Measurements from ENCODE around the gene ARHGEF1. TPM values are rescaled to one million over a fixed set of nuclear protein-coding genes. Genes with fewer than 3 reads are reported as not detected.
"Not testable (repeated sequence)": the region's sequence is repeated elsewhere in the genome, so short reads cannot be mapped to it uniquely, and the experiment has no call there.

The ARHGEF1 gene
- total RNA-seq, 1 donor from 2014 or later: 10.2 TPM

DNA sequence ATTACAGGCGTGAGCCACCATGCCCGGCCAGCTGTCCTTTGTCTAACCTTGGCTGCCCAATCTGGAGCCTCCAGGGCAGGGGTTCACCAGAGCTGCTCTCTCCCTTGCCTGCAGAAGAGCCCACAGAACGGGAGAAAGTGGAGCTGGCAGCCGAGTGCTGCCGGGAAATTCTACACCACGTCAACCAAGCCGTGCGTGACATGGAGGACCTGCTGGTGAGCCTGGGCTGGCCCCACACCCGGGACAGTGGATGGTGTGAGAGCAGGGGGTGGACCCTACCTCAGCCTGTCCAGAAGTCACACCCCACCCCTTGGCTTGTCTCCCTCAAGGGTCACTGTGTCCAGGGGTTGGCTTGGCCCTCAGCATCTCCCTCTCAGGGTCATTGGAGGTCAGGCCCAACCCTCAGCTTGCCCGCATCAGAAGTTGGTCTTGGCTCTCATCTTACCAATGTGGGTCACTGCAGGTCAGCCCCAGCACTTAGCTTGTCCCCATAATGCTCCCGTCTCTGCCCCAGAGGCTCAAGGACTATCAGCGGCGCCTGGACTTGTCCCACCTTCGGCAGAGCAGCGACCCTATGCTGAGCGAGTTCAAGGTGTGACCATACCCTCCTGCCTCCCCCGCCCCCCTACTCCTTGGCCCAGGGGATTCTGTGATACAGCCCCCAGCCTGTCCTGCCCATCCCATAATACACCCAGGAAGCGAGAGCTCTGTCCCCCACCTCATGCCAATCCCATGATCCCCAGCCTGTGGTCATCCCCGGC, 20.4 kb downstream of the ARHGEF1 start:
- FAIRE-seq (no peak), DNase-seq (ENCODE audit: low spot score in 2 of 2) (no peak)

DNA sequence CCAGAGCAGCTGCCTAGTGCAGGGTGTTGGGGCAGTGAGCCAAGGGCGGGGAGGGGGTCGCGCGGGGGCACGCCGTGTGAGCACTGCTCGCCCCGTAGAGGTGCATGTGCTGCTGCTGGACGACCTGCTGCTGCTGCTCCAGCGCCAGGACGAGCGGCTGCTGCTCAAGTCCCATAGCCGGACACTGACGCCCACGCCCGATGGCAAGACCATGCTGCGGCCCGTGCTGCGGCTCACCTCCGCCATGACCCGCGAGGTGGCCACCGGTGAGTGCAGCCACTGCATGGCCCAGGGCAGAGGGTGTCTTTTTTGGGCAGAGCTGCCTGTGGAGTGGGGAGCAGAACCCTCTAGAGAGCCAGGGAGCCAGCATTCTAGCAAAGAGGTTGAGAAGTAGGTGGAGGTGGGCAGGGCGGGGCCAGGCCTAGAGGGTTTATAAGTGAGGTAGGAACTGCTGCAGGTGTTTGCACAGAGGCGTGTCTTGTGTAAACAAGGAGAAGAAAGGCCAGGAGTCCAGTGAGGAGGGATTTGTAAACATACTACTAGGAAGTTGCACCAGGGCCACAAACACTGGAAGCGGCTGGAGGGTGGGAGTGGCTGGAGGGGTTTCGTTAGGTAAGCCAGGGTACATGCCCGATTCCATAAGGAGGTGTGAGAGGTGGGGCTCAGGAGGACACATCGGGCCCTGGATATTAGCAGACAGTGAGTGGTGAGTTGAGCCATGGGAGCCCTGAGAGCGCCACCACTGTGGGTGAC, 21.3 kb downstream of the ARHGEF1 start:
- FAIRE-seq: no peak
- DNase-seq (ENCODE audit: low spot score in 2 of 2): no peak

DNA sequence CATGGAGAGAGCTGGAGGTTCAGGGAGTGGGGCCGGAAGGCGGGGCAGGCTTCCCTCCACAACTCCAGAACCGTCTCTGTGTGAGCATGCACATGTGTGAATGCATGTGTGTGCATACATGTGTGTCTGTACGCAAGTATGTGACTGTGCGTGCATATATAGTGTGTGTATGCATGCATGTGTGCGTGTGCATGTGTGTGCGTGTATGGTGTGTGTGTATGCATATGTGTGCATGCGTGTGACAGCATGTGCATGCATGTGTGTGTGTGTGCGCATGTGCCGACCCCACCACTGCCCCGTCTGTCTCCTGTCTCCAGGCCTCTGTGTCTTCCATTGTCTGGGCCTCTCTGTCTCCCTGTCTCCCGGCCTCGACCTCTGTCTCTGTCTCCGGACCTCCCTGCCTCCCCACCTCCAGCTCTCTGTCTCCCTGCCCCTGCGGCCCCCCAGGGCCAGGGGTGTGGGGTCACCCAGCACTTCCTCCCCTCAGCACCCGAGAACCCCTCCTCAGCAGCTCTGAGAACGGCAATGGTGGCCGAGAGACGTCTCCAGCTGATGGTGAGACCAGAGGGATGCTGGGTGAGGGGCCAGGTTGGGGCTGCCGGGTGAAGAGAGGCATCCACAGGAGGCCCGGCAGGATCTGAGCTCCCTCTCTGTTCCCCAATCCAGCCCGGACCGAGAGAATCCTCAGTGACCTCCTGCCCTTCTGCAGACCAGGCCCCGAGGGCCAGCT, 22.5 kb downstream of the ARHGEF1 start:
- DNase-seq (ENCODE audit: low spot score in 2 of 2) (no peak), FAIRE-seq (no peak)

DNA sequence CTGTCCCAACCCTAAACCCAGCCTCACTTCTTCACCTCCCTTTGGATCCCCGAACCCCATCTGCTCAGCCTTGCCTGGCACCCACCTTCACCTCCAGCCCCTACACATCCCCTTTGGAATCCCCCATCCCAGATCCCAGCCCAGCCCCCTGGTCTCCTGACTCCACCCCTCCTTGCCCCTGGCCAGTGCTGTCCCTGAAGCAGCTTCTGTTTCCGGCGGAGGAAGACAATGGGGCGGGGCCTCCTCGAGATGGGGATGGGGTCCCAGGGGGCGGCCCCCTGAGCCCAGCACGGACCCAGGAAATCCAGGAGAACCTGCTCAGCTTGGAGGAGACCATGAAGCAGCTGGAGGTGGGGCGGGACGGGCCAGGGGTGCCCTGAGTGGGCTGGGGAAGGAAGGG, 23.3 kb downstream of the ARHGEF1 start:
- no peak for FAIRE-seq
- DNase-seq (ENCODE audit: low spot score in 2 of 2): no peak

DNA sequence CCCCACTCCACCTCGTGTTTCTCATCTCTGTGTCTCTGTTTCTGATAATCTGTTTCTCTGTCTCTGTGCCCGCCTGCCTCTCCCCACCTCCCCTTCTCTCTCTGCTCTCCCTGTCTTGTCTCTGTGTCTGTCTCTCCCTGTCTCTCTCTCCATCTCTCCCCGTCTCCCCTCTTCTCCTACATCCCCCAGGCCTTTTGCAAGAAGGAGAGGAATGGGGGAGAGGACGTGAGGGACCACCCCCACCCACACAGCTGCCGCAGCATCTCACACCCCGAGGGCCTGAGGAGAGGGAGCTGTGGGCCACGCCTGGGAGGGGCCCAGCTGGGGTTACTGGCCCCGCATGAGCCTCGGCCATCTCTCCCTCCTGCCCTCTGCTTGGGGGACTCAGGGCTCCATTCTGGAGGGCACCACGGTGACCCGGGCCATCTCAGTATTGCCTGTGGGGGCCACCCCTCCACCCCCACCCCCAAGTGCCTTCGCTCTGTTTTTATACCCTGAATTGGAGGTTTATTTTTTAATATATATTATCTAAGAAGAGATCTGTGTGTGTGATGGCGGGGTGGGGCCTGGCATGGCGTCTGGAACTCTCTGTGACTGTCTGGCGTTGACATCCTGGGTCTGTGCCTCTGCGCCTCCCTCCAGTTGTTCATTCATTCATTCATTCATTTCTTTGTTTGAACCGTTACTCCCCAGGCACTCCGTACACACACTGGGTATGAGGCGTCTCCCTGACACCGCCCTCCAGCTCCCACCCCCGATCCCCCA, 24.1 kb downstream of the ARHGEF1 start:
- no peak for FAIRE-seq
- DNase-seq (ENCODE audit: low spot score in 2 of 2): no peak

DNA sequence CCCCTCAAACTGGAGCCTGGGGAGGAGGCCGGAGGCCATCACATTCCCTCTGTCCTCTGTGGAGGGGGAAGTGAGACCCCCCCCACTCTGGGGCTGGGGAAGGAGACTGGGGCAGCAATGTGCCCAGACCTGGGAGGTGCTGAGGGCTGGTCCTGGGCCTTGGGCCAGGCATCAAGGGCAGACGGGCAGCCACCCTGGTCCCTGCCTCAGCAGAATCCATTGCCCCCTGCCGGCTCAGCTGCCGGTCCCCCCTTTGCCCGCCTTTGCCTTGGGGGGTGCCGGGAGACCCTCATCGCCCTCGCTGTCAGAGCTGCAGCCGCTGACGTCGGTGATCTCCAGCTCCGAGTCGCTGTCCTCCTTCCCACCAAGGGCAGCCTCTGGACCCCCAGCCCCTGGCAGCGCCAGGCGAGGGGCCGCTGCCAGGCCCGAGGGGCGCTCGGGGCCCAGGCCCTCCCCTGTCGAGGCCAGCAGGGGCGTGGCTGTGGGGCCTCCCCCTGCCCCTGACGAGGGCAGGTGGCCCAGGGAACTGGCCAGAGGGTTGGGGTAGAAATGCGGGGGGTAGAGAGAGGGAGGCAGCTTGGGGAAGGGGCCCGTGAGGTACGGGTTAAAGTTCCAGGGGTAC, 25.1 kb downstream of the ARHGEF1 start:
- no peak for FAIRE-seq
- no peak for DNase-seq (ENCODE audit: low spot score in 2 of 2)

DNA sequence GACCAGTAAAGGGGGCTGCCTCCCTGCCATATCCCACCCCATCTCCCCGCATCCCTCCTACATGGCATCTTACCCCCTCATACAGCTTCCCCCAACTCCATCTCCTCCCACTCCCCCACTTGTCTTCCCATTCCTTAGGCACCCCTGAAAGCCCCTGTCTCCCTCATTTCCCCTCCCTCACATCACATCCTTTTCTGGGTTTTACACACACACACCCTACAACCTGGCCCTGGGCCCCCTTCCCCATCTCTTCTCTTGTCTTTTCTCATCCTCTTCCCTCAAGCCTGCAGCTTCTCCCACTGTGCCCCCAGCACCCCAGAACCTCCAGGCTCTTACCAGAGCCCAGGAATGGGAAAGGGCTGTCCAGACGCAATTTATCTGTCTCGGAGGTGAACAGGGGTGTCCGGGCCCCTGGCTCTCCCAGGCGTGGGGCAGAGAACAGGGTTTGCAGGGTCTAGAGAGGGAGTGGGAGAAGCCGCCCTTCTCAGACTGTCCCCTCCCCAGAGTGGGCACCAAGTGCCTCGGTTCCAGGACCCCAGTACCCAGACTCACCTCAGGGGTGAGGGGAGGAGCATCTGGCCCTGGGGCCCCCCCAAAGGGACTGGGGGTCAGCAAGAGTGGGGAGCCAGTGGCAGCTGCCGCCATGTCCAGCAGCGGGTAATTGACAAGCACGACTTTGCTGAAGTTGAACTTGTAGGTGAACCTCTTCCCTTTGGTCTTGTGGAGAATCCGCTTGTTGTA, 25.9 kb downstream of the ARHGEF1 start:
- no peak for FAIRE-seq
- no peak for DNase-seq (ENCODE audit: low spot score in 2 of 2)

DNA sequence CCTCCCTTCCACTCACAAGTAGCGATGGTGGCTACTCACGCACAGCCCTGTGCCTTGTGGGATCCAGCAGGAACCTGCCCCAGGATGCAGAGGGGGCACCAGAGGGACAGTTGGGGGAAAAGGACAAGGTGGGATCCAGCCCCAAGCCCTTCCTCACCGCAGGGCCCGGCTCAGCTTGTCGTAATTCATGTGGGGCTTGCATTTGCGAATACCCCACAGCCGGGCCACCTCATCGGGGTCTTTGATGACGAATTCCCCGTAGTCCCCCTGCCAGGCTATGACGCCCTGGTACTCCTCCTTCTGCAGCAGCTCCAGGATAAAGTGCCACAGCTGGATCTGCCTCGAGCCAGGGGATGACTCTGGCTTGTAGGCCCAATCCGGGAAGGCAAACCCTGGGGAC, 26.7 kb downstream of the ARHGEF1 start:
- FAIRE-seq (no peak), DNase-seq (ENCODE audit: low spot score in 2 of 2) (no peak)

DNA sequence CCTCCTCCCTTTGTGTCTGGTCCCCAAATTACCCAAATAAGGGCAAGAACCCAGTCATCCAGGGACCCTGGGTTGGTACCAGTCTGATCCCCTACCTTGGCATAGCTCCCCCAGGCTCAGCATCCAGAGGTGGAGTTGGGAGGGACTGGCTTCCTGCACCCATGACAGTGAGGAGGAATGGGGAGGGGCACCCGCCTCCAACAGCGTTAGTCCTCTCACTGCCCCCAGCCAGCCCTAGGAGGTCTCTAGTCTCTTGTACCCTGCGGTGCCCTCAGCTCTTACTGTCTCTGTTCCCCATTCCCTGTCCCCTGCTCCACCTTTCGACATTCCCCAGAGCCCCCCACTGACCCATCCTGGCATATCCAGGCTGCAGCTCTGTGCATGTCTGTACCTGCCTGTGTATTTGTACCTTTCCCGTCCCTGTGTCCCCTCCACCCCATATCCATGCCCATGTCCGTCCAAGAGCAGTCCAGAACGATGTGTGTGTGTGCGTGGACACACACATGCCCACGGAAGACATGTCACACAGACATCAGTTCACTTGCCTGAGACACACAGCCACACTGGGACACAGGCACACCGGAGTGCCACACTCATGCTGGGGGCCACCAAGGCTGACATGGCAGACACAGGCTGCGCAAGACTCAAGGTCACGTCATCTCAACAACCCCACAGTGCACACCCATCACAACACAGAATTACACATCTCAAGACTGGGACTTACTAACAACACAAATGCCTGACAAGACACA, 27.4 kb downstream of the ARHGEF1 start:
- DNase-seq (ENCODE audit: low spot score in 2 of 2): no peak
- FAIRE-seq: no peak

DNA sequence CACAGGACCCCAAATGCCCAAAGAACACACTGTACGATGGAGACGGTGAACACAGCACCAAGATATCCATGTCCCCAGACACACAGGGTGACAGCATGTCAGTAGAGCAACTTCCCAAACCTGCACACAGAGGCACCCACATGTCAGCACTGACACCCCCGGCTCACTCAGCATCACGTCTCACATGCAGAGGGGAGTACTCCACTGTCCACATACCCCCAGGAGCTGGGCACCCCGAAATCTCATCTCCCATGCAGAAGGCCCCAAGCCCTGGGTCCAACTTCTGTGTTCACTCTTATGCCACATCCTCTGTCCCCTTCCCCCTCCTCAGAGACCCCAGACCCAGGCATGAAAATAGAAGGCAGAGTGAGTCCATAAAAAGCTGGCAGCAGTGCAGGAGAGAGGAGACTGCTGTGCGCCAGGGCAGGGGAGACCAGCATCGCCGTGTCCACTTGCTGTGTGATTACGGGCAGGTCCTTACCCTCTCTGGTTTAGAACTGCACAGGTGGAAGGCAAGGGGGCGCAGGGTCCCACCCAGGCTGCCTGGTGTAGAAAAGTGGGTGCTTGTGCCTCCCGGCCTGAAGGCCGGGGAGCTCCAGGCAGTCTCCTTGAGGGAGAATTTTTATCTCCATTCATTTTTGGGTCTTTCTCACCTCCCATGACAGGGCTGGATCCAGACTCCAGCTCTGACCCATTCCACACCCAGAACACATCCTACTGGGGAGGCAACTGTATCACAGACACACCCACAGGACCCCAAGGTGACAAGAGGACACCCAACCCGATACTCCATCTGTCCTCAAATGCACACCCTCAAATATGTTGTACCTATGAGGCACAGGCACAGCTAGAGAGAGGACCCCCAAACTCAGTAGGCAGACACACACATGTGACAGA, 28.3 kb downstream of the ARHGEF1 start:
- FAIRE-seq: no peak
- no peak for DNase-seq (ENCODE audit: low spot score in 2 of 2)

DNA sequence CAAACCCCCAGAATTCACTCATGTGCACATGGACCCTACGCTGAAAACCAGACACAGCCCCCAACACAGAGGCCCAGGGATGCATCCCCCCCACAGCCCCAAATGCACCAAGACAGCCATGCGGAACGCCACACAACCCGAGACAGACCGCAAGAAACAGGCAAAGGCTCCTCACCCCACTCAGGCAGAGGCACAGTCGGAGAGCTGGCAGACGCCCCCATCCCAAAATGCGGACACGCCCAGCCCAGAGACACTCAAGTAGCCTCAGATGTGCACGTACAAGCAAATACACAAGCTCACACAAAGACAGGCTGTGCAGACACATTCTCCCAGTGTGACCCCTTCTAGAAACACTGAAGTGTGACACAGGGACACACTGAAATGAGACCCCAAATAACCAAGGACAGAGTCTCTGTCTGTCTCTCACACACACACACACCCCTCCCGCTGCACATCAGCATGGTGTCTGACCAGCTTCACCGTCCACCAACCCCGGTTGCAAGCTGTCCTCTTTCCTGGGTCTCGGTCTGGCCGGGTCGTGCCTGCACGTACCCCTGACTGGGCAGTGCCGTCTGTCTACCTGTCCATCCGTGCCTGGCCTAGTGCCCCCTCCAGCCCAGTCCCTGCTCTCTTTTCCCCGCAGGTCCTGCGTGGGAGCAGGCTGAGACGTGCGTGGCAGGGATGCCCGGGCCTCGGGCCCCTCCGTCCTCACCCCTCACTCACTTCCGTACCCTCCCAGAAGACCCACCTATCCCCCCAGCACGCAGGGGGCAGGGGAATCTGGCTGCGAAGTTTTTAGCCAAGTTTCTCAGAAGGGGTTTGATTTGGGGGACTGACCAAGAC, 29.1 kb downstream of the ARHGEF1 start:
- FAIRE-seq (no peak), DNase-seq (ENCODE audit: low spot score in 2 of 2) (no peak)

DNA sequence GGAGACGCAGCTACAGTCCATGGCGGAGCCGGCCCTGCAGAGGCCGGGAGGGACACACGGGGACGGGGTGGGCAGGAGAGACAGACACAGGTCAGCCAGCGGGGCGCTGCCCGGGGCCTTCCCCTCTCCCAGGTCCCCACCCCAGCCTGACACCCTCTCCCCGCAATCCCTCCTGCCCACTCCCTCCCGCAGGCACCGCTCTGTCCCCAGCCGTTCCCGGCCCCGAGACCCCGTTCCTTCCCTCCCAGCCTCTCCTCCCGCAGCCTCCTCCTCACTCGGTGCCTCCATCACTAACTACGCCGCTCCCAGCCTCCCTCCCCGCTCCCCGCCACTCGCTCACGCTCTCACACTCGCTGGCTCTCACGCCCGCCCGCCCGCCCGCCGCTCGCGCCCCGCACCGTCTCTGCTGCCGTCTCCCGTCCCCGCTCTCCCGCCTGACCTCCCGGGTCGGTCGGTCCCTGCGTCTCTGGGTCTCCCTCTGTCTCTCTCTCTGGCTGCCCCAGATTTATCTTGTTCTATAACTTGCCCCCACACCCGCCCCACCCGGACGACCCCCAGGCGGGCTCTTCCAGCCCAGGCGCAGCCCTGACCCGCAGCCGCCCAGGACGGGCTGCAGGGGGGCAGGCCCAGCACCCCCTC, 30.0 kb downstream of the ARHGEF1 start:
- FAIRE-seq (no peak), DNase-seq (ENCODE audit: low spot score in 2 of 2) (peak in 1 of 2 donors; percentile 59)

DNA sequence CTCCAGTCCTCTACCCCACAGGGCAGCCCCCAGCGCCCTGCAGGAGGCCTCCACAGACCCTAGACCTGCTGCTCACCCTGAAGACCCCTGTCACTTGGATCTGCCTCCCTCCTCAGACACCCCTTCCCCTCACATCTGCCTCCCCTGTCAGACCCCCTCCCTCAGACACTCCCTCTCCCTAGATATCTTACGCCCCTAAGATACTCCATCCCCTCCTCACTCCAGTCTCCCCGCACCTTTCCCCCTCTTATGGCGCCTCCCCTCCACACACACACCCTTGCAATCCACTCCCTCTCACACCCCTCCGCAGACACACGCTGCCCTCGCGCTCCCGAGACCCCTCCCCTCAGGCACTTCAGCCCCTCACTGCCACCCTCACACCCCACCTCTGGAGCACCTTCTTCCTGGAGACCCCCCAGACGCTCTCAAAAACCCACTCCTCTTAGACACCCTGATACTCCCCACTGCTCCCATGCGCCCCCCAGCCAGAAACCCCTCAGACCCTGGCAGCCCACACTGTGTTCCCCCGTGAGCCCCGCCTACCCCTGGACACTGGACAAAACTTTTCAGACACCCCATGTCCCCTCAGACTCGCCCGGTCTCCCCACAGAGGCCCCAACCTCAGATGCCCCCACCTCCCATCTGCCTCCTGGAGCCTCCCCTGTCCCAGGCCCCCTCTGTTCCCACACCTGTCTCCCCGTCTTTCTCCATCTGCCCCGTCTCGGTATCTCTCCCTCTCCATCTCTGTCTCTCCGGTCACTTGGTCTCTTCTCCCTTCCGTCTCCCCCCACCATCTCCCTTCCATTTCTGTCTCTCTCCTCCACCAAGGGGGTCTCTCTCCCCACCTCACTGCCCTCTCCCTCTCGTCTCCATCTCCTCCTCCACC, 30.8 kb downstream of the ARHGEF1 start:
- no peak for DNase-seq (ENCODE audit: low spot score in 2 of 2)
- no peak for FAIRE-seq

DNA sequence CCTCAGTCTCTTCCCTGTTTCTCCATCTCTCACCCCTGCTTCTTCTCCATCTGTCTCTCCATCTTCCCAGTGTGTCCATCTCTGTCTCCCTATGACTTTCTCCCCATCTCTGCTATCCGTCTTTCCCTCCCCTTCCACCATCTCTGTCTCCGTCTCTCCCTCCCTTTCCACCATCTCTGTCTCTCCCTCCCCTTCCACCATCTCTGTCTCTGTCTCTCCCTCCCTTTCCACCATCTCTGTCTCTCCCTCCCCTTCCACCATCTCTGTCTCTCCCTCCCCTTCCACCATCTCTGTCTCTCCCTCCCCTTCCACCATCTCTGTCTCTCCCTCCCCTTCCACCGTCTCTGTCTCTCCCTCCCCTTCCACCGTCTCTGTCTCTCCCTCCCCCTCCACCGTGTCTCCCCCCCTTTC, 31.4 kb downstream of the ARHGEF1 start:
- DNase-seq (ENCODE audit: low spot score in 2 of 2); FAIRE-seq: not testable (repeated sequence)

DNA sequence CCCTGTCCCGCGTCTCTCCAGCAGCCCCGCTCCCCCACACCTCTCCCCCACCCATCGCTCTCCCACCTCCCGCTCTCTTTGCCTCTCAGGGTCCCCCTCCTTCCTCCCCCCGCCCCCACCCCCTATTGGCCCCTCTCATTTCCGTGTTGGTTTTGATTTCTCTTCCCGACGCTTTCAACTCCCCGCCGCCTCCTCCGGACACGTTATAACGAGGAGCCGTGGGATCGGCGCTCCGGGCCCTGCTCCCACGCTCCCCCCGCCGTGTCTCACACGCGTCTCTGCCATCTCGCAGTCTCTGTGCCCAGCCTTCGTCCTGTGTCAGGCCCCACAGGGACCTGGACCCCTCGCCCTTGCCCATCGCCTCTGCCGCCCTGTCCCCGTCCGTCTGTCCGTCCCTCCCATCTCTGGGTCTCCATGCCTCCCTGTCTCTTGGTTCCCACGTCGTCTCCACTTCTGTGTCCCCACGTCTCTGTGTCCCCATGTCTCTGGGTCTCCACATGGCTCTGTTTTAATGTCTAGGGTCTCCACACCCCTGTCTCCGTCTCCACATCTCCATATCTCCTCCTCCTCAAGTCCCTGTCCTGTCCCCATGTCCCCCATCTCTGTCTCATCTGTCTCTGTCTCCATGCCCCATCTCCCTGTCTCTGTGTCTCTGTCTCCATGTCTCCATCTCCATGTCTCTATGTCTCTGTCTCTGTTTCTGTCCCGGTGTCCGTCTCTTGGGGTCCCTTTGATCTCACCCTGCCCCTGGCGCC, 32.2 kb downstream of the ARHGEF1 start:
- DNase-seq (ENCODE audit: low spot score in 2 of 2) (no peak), FAIRE-seq (no peak)

Measured in frontal cortex (tissue), 4 donors.